GM21786 (cell line): ENCODE measurements around the gene TMEM38B.
"Not testable (repeated sequence)": the region's sequence is repeated elsewhere in the genome, so short reads cannot be mapped to it uniquely, and the experiment has no call there.

ENCODE experiments used
- ATAC-seq: cut with Tn5 transposase; IDR thresholded peaks from one replicate; pipeline ENCODE4 v1.9.1; 2021; ENCODE audit not compliant: unreplicated experiment

TMEM38B gene

DNA sequence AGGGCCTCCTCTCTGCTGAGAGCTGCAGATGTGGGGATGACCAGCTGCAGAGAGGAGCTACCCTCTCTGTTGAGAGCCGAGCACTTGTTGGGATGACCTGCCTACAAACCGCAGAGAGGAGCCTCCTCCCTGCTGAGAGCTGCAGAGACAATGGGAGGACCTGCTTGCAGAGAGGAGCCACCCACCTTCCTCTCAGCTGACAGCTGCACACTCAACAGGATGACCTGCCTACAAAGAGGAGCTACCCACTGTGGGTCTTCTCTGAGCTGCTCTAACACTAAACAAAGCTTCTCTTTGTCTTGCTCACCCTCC lies 19.6 kb downstream of the TMEM38B start:
- no peak for ATAC-seq

DNA sequence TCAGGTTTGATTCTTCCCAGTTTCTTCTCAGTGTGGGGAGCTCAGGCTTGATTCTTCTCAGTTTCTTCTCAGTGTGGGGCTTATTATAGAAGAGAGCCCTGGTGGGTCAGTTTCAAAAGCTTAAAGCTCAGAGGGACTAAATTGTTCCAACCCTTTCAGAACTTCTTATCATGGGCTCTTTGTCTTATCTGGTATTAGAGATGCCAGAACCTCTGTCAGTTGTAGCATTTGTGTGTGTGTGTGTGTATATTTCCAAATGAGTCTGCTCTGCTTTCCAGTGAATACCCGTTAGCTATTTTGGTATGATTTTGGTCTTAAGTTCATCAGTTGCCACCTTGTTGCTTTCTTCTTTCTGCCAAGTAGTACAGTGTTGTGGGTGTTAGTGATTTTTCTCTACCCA lies 21.8 kb downstream of the TMEM38B start:
- ATAC-seq, result no peak

DNA sequence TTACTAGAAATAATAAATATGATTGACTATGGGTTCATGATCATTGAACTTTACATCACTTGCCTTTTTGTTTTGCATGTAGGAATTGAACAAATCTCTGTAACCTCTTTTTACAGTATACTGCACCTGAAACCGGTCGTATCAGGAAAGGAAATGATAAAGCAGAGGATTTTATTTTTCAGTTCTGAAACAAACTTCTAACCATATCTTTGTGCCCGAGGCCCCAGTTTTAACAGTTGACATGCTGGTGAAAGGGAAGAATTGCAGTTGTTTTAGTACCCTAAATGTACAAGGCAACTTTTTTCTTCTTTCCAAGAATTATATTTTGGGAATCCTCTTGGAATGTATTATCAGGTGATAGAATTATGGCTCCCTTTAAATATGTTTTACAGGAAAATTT lies 27.8 kb downstream of the TMEM38B start:
- no peak for ATAC-seq

DNA sequence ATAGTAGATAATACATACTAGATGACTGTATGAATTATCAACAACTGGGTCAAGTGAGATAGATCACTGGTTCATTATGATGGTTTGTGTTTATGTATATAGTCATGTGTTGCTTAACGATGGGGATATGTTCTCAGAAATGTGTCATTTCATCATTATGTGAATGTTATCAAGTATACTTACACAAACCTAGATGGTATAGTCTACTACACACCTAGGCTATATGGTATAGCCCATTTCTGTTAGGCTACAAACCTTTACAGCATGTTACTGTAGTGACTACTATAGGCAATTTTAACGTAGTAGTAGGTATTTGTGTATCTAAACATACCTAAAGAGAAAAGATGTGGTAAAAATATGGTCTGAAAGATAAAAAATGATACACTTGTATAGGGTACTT lies 31.0 kb downstream of the TMEM38B start:
- no peak for ATAC-seq

DNA sequence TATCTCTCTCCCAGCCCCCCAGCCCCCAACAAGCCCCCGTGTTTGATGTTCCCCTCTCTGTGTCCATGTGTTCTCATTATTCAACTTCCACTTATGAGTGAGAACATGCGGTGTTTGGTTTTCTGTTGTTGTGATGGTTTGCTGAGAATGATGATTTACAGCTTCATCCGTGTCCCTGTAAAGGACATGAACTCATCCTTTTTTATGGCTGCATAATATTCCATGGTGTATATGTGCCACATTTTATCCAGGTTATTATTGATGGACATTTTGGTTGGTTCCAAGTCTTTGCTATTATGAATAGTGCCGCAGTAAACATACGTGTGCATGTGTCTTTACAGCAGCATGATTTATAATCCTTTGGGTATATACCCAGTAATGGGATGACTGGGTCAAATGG lies 33.9 kb downstream of the TMEM38B start:
- ATAC-seq, result not testable (repeated sequence)

DNA sequence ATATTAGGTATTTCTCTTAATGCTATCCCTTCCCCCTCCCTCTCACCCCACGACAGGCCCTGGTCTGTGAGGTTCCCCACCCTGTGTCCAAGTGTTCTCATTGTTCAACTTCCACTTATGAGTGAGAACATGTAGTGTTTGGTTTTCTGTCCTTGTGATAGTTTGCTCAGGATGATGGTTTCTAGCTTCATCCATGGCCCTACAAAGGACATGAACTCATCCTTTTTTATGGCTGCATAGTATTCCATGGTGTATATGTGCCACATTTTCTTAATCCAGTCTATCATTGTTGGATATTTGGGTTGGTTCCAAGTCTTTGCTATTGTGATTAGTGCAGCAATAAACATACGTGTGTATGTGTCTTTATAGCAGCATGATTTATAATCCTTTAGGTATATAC lies 37.1 kb downstream of the TMEM38B start:
- not testable (repeated sequence) for ATAC-seq

DNA sequence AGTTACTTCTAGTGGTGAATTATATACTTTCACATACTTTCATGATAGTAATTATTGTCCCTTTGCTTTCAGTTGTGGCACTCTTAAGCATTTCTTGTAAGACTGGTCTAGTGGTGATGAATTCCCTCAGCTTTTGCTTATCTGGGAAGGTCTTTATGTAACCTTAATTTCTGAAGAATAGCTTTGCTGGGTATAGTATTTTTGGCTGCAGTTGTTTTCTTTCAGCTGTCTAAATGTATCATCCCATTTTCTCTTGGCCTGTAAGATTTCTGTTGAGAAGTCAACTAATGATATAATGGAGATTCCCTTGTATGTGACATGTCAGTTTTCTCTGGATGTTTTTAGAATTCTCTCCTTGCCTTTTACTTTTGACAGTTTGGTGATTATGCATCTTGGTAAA lies 41.0 kb downstream of the TMEM38B start:
- no peak for ATAC-seq

DNA sequence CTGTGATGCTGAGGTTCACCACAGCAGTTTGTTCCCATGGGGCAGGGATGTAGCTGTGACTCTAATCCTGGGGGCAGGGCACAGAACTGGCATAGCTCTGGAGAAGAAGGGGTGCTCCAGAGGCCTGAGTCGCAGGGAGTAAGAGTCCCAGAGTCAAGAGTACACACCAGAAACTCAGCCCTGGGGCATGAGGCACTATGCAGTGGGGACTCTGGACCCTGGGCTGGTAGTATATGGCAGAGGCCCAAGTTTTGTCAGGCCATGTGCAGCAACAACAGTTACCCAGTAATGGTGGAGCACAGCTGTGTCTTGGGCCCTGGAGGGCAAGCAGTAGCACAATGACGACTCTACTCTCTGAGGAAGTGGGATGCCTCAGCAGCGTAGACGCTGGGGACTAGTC lies 42.9 kb downstream of the TMEM38B start:
- ATAC-seq, result no peak

DNA sequence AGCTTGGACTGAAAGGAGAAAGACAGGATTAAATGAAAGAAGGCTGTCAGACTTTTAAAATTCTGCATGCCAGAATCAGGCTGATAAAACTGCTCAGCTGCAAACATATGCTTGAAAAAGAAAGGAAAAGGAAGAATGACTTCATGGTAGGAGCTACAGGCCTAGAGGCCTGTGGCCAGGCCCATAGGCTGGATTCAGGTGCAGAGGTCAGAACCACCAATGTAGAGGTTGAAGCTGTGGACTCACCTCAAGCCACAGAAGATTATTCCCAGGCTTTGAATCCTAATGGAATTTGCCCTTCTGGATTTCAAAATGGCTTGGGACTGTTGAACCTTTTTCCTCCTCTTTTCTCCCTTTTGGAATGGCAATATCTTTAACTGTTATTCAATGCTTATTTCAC lies 47.7 kb downstream of the TMEM38B start:
- no peak for ATAC-seq

DNA sequence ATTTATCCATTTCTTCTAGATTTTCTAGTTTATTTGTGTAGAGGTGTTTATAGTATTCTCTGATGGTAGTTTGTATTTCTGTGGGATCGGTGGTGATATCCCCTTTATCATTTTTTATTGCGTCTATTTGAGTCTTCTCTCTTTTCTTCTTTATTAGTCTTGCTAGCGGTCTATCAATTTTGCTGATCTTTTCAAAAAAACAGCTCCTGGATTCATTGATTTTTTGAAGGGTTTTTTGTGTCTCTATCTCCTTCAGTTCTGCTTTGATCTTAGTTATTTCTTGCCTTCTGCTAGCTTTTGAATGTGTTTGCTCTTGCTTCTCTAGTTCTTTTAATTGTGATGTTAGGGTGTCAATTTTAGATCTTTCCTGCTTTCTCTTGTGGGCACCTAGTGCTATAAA lies 53.0 kb downstream of the TMEM38B start:
- ATAC-seq, result not testable (repeated sequence)

DNA sequence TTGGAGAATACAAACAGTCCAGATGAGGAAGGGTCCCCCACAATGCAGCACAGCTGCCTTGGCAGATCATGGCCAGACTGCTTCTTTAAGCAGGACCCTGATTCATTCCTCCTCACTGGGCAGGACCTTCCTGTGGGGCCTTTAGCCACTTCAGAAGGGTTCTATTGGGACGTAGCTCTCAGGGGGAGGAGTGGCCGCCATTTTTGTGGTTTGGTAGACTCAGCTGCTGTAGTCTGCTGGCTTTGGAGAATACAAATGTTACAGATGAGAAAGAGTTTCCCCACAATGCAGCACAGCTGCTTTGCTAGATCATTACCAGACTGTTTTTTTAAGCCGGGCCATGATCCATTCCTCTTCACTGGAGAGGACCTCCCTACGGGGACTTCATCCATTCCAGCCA lies 57.4 kb downstream of the TMEM38B start:
- ATAC-seq, result no peak

DNA sequence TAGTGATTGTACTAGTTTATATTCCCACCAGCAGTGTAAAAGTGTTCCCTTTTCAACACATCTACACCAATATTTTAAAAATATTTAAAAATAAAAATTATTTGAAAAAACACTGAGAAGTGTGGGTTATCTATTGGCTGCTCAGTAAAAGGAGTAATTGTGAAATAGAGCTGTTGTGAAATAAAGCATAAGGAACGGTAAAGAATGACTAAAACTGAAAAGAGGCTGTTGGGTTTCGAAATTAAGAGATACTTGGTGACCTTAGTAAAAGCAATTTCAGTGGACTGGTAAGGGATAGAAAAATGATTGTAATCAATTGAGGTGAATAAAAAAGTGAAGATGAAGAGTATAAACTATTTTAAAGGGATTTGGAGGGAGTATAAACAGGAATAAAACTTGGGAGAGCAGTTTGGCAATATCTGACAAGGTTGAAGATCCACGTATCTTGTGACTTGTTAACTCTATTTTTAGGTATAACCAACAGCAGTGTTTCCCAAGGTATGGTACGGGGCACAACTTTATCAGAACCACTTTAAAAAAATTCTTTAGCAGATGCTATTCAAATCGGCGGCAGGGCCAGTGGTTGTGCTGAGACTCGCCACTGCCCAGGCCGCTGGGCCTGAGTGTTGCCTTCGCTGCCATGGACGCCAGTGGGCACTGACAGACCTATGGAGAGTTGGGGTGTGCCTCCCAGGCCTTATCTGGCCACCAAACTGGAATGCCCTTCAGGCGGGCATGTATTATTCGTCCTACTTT lies 63.3 kb downstream of the TMEM38B start:
- no peak for ATAC-seq

DNA sequence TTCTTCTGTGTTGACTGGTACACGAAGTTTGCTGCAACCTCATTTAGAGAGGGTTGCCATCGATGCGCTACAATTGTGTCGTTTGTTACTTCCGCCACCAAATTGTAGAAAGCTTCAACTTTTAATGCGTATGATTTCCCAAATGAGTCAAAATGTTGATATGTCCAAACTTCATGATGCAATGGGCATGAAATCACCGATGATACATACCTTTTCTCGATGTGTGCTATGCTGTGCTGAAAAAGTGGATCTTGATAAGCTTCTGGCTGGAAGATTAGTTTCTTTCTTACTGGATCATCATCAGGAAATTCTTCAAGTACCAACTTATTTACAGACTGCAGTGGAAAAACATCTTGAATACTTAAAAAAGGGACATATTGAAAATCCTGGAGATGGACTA lies 65.7 kb downstream of the TMEM38B start:
- no peak for ATAC-seq

DNA sequence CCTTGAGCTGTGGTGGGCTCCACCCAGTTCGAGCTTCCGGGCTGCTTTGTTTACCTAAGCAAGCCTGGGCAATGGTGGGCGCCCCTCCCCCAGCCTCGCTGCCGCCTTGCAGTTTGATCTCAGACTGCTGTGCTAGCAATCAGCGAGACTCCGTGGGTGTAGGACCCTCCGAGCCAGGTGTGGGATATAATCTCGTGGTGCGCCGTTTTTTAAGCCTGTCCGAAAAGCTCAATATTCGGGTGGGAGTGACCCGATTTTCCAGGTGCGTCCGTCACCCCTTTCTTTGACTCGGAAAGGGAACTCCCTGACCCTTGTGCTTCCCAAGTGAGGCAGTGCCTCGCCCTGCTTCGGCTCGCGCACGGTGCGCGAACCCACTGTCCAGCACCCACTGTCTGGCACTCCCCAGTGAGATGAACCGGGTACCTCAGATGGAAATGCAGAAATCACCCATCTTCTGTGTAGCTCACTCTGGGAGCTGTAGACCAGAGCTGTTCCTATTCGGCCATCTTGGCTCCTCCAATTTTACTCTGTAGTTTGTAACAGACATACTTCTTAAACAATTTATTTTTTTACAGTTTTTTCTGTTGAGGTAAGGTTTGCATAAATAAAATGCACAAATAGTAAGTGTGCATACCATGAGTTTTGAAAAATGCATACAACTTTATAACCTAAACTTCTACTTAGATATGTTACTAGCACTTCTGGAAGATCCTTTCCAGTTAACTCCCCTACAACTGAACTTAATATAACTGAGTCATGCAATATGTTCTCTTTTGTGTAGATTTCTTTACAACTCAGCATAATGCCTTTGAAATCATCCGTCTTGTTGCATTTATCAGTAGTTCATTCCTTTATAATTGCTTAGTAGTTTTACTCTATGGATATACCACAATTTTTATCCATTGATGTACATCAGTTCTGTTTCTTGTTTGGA lies 88.5 kb downstream of the TMEM38B start:
- not testable (repeated sequence) for ATAC-seq

DNA sequence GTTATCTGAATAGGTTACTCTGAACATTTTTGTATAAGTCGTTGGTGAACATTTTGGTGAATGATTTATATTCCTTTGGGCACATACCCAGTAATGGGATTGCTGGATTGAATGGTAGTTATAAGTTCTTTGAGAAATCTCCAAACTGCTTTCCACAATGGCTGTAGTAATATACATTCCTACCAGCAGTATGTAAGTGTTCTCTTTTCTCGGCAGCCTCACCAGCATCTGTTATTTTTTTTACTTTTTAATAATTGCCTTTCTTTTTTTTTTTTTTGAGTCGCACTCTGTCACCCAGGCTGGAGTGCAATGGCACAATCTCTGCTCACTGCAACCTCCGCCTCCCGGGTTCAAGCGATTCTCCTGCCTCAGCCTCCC lies 89.1 kb downstream of the TMEM38B start:
- ATAC-seq, result not testable (repeated sequence)

DNA sequence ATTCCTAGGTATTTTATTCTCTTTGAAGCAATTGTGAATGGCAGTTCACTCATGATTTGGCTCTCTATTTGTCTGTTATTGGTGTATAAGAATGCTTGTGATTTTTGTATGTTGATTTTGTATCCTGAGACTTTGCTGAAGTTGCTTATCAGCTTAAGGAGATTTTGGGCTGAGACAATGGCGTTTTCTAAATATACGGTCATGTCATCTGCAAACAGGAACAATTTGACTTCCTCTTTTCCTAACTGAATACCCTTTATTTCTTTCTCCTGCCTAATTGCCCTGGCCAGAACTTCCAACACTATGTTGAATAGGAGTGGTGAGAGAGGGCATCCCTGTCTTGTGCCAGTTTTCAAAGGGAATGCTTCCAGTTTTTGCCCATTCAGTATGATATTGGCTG lies 92.5 kb downstream of the TMEM38B start:
- ATAC-seq, result not testable (repeated sequence)

DNA sequence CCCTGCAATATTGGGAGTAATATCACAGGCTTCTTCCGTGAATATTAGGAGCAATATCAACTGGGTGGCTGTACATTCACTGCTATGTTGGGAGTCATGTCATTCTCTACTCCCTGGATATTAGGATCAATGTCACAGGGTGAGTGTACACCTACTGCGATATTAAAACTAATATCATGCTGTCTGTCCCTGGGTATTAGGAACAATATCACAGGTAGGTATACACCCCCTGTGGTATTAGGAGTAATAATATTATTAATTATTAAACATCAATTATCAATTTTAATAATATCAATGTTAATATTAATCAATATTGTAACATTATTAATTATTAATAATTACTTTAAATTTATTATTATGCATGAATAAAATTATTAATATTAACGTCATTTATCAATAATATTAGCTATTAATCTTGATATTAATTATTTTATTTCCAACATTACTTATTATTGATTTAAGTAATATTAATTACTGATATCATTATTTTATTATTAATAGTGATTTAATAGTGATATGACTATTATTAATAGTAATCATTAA lies 121.9 kb downstream of the TMEM38B start:
- ATAC-seq, result no peak

DNA sequence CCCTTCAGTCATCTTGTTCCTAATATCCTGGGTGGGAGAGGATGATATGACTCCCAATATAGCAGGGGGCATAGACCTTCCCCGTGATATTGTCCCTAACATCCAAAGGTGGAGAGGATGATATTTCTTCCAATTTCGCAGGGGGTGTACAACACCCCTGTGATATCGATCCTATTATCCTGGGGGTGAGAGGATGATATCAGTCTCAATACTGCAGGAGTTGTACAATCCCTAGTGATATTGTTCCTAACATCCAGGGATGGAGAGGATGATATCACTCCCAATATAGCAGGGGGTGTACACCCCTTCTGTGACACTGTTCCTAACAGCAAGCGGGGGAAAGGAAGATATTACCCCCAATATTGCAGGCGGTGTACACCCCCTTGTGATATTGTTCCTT lies 122.6 kb downstream of the TMEM38B start:
- no peak for ATAC-seq

DNA sequence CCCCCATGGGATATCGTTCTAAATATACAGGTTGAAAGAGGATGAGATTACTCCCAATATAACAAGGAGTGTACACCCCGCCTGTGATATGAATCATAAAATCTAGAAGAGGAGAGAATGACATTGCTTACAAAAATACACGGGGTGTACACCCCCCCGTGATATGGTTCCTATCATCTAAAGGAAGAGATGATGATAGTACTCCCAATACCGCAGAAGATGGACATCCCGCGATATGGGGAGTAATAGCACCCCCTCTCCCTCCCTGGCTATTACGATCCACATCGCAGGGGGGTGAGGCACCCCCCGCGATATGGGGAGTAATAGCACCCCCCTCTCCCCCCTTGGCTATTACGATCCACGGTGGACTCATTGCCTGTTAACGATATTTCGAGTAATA lies 124.6 kb downstream of the TMEM38B start:
- no peak for ATAC-seq

DNA sequence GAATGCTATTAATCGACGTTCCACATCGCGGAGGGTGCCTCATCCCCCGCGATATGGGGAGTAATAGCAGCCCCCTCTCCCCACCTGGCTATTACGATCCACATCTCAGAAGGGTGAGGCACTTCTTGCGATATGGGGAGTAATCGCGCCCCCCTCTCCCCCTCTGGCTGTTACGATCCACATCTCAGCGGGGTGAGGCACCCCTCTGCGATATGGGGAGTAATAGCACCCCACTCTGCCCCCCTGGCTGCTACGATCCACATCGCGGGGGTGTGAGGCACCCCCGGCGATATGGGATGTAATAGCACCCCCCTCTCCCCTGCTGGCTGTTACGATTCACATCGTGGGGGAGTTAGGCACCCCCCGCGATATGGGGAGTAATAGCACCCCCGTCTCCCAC lies 128.5 kb downstream of the TMEM38B start:
- ATAC-seq, result no peak
